SK-N-SH treated with all-trans-retinoic acid at 6 μM for 48 hours (cell line): ENCODE data around the gene IQCH.

Experiments used
- ATAC-seq: fragments of 200-7000 bp; cut with Tn5 transposase; 3 replicates; pipeline ENCODE4 v1.9.1; 2020; ENCODE audit warnings: mild to moderate bottlenecking, moderate library complexity
- ARNTL ChIP-seq: fragments of 450-650 bp; formaldehyde crosslinking; IDR thresholded peaks from 2 replicates; pipeline ENCODE4 v1.5.0; 2020; ENCODE audit warnings: low read depth, mild to moderate bottlenecking, moderate library complexity, borderline replicate concordance
- CREB5 ChIP-seq: fragments of 250-450 bp; sonication (Bioruptor Pico); IDR thresholded peaks from 2 replicates; pipeline ENCODE4 v1.5.1; 2020; ENCODE audit warnings: low read depth, mild to moderate bottlenecking, moderate library complexity
- GLIS3 ChIP-seq: fragments of 250-450 bp; sonication (Bioruptor Pico); IDR thresholded peaks from 2 replicates; pipeline ENCODE4 v1.5.0; 2020; ENCODE audit warnings: mild to moderate bottlenecking, moderate library complexity
- ISL1 ChIP-seq: fragments of 250-450 bp; sonication (Bioruptor Pico); IDR thresholded peaks from 2 replicates; pipeline ENCODE4 v2.1.2; 2022; ENCODE audit warnings: mild to moderate bottlenecking, moderate library complexity
- PATZ1 ChIP-seq: fragments of 250-450 bp; sonication (Bioruptor Pico); IDR thresholded peaks from 2 replicates; pipeline ENCODE4 v1.8.0; 2020; ENCODE audit warnings: mild to moderate bottlenecking, moderate library complexity, borderline replicate concordance
- POU6F1 ChIP-seq: fragments of 250-450 bp; sonication (Bioruptor Pico); IDR thresholded peaks from 2 replicates; pipeline ENCODE4 v1.8.0; 2021; ENCODE audit warnings: low read depth, mild to moderate bottlenecking, moderate library complexity, borderline replicate concordance
- RARB ChIP-seq: fragments of 250-450 bp; sonication (Bioruptor Pico); IDR thresholded peaks from 2 replicates; pipeline ENCODE4 v1.8.0; 2021; ENCODE audit warnings: mild to moderate bottlenecking, moderate library complexity
- SNAI2 ChIP-seq: fragments of 250-450 bp; sonication (Bioruptor Pico); IDR thresholded peaks from 2 replicates; pipeline ENCODE4 v1.5.0; 2020; ENCODE audit warnings: mild to moderate bottlenecking, moderate library complexity
- TCF4 ChIP-seq: fragments of 250-450 bp; sonication (Bioruptor Pico); IDR thresholded peaks from 2 replicates; pipeline ENCODE4 v1.8.0; 2021; ENCODE audit warnings: mild to moderate bottlenecking, moderate library complexity, borderline replicate concordance
- TOX ChIP-seq: fragments of 250-450 bp; sonication (Bioruptor Pico); IDR thresholded peaks from 2 replicates; pipeline ENCODE4 v1.8.0; 2021; ENCODE audit warnings: mild to moderate bottlenecking, moderate library complexity, borderline replicate concordance
- TSHZ2 ChIP-seq: fragments of 250-450 bp; sonication (Bioruptor Pico); IDR thresholded peaks from 2 replicates; pipeline ENCODE4 v1.5.0; 2020; ENCODE audit warnings: mild to moderate bottlenecking, moderate library complexity
- ZFP3 ChIP-seq: fragments of 250-450 bp; sonication (Bioruptor Pico); IDR thresholded peaks from 2 replicates; pipeline ENCODE4 v1.5.0; 2020; ENCODE audit warnings: mild to moderate bottlenecking, moderate library complexity
- ZFP30 ChIP-seq: fragments of 450-650 bp; formaldehyde crosslinking; IDR thresholded peaks from 2 replicates; pipeline ENCODE4 v1.5.0; 2022; ENCODE audit warnings: mild to moderate bottlenecking, moderate library complexity
- ZNF565 ChIP-seq: fragments of 450-650 bp; formaldehyde crosslinking; conservative IDR thresholded peaks from 2 replicates; pipeline ENCODE4 v1.5.0; 2020; ENCODE audit warnings: low read depth, mild to moderate bottlenecking, moderate library complexity
- ZNF70 ChIP-seq: fragments of 450-650 bp; formaldehyde crosslinking; IDR thresholded peaks from 2 replicates; pipeline ENCODE4 v1.5.0; 2020; ENCODE audit warnings: mild to moderate bottlenecking, moderate library complexity

IQCH gene

GRCh38 chr15:67406257-67406861 lies 151.8 kb downstream of the IQCH start (continued):
- TF ChIP-seq POU6F1 (CRISPR knock-in tag) (no peak), TCF4 (CRISPR knock-in tag) (no peak), ZNF70 (CRISPR knock-in tag) (no peak)
- TF ChIP-seq, all 23 proteins: peak for 0

GRCh38 chr15:67407786-67408185 lies 153.2 kb downstream of the IQCH start:
- ATAC-seq: no peak
- TF ChIP-seq ZFP30 (CRISPR knock-in tag) (no peak), ARNTL (CRISPR knock-in tag) (no peak), PATZ1 (CRISPR knock-in tag) (no peak), TSHZ2 (CRISPR knock-in tag) (no peak), POU6F1 (CRISPR knock-in tag) (no peak)

GRCh38 chr15:67409175-67409574 lies 154.6 kb downstream of the IQCH start:
- no peak for TF ChIP-seq TCF4 (CRISPR knock-in tag)
- no peak for TF ChIP-seq TOX
- TF ChIP-seq GLIS3 (CRISPR knock-in tag): no peak
- TF ChIP-seq ARNTL (CRISPR knock-in tag): no peak
- TF ChIP-seq RARB (CRISPR knock-in tag): no peak
- no peak for TF ChIP-seq ZNF565
- no peak for TF ChIP-seq ISL1 (CRISPR knock-in tag)
- TF ChIP-seq TSHZ2 (CRISPR knock-in tag): no peak
- no peak for TF ChIP-seq CREB5 (CRISPR knock-in tag)
- no peak for TF ChIP-seq SNAI2 (CRISPR knock-in tag)
- no peak for TF ChIP-seq ZFP3 (CRISPR knock-in tag)
- TF ChIP-seq PATZ1 (CRISPR knock-in tag): no peak
- no peak for TF ChIP-seq POU6F1 (CRISPR knock-in tag)
- ATAC-seq: no peak
